Ureter (tissue), 1 donor: Measurements from ENCODE around the gene TMEM151B. TPM values are rescaled to one million over a fixed set of nuclear protein-coding genes. Genes with fewer than 3 reads are reported as not detected.

Experiments
- DNase-seq: peaks from one replicate; pipeline ENCODE4 v3.0.0-alpha.2; 2020; ENCODE audit warnings: low spot score
- total RNA-seq: library from RNA; stranded (reverse); gene quantifications from one replicate; pipeline ENCODE4 v1.2.4, GENCODE V29; 2023
- donor health status: DM: yes; HTN: yes; CAD: no.

TMEM151B gene
- total RNA-seq, 1 donor from 2014 or later, result not detected

GRCh38 chr6:44278774-44279697, 8.8 kb downstream of the TMEM151B start:
- no peak for DNase-seq

DNA sequence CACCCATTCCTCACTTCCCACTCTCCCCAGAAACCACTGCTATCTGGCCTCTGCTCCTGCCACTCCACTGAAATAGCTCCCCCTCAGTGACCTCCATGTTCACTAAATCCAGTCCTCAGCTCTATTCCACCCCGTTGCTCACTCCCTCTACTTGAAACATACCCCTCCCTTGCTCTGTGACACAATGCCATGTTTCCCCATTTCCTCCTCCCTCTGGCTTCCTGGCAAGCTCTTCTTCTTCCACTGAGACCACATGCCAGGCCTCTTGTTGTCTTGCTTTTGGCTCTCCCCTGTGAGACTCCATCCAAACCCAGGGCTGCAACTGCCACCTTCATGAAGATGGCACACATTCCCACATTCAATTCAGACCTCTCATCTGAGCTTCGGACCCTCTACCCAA, 13.9 kb downstream of the TMEM151B start:
- no peak for DNase-seq

DNA sequence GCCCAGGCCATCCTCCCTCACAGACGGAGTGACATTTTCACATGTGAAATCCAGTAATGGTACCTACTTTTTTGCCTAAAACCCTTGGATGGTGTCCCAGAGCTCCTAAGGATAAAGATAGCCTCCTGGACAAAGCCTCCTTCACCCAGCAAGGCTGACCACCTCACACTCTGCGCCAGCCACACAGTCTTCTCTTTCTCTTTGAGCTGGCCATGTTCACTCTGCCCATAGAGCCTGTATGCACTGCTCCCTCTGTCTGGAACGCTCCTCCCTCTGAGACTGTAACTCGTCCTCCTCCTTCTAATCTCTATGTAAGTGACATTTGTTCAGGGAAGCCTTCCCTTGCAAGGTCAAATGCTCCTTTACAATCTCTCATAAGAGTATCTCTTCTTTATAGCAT, 14.6 kb downstream of the TMEM151B start:
- no peak for DNase-seq

DNA sequence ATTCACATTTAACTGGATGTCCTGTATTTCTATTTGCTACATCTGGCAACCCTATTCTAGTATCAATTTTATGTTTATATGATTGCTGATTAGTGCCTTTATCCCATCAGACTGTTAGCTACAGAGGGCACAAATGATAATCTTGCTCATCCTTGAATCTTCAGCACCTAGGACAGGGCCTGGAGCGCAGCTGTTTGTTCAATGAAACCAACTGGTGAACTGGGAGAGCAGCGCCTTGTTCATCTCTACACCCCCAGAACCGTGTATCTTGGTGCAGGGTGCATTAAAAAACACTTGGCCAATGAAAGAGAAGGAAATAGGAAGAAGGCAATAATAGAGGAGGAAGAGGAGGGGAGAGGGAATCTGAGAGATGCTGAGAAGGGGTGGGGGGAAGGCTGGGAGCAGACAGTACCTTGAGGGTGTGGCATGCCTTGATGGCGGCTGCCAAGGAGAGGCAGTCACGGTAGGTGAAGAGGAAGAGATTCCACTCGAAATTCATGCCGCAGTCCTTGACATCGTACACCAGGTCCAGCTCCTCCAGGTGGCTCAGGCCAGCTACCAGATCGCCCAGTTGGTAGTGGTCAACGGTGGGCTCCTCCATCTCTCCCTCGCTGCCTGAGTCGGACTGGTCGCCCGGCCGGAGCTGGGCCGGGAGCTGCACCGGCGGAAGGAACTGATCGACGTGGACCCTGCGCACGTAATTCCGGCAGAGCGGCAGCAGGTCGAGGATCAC, 15.5 kb downstream of the TMEM151B start:
- DNase-seq, result no peak

DNA sequence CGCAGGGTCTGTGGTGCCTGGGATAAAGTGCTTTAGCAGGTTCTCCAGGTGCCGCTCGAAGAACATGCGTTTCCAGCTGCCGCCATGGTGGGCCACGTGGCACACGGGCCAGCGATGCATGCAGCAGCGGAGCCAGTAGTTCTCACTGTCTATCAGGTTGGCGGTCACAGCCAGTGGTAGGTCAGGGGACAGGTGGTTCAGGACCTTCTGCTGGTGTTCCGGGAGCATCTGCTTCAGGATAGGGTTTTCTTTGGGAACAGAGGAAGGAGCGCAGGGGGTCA, 16.0 kb downstream of the TMEM151B start:
- DNase-seq, result no peak

- no peak for DNase-seq
Measured at GRCh38 chr6:44286747-44287146, 16.5 kb downstream of the TMEM151B start.

DNA sequence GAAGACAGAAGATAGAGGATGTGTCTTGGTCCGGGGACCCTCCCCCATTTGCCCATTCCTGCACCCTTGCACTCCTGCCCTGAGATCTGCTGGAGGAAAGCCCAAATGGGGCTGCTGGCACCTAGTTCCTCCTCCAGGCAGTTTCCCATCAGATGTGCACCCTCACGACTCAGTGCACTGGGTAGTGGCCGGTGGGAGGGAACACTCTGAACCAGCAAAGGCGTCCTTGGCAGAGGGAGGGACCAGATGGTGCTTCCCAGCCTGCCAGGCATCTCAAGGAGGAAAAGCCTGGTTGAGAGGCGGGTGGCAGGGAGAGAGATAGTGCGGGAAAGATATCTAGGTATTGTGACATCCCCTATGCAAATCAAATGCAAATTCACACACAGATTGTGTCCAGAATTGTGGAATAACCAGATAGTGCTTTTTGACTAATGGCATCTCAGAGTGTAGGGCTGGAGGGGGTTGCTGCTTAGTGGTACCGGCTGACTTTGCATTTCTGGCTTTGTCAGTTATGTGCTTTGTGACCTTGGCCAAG, 19.5 kb downstream of the TMEM151B start:
- DNase-seq, result no peak

- DNase-seq, result no peak
Measured at GRCh38 chr6:44291841-44292240, 21.6 kb downstream of the TMEM151B start.

GRCh38 chr6:44292661-44293365, 22.6 kb downstream of the TMEM151B start:
- DNase-seq, result no peak

DNA sequence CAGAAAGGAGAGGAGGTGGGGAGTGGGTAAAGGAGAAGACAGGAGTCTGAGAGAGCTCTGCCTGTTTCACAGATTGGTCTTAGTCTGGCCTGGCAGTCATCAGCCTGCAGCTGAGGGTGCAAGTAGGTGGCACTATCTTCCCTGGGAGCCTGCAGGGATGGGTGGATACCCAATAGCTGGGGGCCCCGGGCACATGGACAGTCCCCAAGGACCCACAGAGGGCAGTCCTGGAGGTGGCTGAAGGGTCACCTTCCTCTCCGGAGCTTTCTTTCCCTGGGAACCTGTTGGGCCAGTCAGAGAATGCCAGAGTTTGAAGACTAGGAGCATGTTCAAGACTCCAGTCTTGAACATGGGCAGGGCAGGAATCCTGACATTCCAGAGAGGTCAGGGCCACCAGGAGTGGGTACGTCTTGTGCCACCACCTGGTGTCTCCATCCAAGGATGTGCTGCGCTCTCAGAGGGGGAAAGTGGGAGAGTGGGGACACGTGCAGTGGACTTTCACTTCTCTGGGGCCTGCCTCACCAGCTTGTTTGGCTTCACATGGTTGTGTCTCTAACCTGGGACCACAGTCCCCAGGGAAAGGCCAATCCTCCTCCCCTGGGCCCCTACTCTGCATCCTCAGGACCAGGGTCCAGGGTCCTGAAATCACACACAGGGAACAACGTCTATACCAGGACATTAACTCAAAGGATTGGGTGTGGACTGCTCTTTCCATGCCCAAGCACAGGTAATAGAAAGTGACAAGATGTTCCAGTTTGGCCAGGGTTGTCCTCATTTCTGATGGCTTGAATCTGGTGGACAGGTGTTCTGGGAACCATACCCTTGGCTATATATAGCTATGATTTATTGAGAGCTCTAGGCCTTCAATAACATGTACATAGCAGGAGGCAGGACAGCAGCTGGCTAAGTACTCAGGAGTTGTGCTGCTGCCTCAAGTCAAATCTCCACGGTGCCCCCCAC, 24.9 kb downstream of the TMEM151B start:
- no peak for DNase-seq

DNA sequence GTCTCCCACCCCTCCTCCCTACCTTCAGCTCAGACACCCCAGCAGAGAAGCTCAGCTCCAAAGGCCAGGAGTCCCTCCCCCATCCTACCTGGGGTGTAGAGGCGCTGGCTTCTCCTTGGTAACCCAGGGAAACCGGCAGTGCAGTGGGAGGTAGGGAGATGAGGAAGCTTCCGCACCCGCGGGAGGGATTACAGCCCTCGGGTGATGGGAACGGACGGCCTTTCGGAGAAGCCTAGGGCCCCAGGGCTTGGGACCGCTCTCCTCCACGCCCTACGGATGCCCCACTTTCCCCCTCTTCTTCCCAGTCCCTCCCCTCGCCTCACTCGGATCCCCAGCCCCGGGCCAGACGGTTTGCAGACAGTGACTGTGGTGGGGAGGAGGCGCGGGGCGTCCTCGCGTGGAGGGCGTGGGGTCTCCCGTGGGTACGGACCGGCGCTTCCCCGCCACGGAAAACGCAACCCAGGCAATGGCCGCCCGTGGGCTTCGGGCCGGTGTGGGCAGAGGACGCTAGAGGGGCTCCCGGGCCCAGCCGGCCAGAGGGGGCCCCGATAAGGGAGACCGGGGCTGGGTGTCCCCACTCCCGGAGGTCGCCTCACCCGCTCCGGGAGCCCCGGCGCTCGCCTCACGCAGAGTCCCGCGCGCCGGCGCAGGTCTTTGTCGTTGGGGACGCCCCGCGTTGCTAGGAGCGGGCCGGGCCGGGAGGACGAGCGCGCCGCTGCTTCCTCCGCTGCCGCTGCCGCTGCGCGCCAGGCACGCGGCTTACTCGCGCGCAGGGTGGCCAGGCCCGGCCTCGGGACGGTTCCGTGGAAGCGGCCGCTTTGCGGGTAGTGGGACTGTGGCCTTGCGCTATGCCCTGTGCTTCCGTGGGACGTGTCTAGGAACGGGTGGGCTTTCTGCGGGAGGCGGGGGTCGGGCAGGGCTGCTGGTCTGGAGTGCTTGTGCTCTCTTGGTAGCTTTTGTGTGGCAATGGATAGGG, 27.1 kb downstream of the TMEM151B start:
- no peak for DNase-seq

DNA sequence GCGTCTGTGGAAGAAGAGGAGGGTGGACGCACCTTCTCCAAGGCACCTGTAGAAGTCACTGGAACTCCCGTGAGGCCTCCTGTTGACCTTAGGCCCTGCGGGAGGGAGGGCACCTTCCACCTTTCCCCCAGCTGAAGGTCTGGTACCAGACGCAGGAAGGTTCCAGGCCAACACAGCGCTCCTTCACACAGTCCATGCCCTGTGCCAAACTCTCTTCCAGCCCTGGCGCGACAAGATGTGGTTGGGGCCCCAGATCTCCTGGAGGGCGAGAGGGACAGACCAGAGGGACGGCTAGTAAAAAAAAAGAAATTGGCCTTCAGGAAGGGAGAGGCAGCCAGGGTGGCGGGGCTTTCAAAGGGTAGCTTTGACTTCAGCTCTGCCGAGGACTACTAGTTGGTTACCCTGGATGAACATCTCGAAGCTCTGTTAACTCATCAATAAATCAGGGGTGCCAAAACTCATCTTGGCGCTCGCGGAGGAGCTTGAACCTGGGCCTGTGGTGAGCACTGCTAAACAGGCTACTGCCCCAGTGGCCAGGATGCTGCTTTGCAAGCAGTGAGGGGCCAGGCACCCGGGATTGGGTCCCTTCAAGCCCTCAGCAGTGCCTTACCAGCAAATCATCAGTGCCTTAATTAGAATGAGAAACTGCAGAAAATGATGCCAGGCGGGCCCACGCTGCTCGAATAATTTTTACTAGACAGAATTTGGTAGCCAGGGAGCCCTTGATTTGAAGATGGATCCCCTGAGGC, 28.0 kb downstream of the TMEM151B start:
- DNase-seq, result no peak

GRCh38 chr6:44298864-44299263, 28.6 kb downstream of the TMEM151B start:
- no peak for DNase-seq

GRCh38 chr6:44300292-44300823, 30.1 kb downstream of the TMEM151B start:
- DNase-seq, result no peak

GRCh38 chr6:44301106-44301505, 30.9 kb downstream of the TMEM151B start:
- DNase-seq, result no peak

DNA sequence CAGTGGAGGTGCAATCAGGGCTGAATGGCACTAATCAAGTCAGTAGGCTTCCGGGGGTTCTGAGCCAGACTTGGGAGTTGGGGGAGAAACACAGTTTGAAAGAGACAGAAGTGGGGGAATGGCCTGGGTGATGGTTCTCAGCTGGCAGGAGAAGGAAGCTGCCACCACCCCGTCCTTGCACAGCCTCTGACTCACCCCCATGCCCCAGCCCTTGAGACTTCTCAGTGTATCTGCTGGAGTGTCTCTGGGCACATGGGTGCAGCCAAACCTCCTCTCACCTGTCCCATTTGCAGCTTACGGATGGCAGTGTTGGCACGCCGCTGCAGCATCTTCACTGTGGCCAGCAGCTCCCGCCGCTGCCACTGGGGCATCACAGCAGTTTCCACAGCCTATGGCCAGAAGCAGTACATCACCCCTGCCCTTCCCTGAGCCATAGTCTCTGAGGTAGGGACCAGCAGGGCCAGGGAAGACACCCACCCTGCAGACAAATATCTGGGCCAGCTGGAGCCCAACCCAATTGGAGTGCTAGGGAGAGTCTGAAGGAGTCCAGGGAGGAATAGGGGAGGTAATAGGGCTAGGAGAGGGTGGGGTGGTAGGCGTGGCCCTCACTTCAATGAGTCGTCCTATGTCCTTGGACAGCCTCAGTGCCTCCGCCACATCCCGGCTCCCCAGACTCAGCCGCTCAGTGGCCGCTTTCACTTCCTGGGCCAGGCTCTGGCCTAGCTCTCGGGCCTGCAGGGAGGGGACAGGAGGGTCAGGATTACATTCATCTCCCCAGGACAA, 31.7 kb downstream of the TMEM151B start:
- no peak for DNase-seq

DNA sequence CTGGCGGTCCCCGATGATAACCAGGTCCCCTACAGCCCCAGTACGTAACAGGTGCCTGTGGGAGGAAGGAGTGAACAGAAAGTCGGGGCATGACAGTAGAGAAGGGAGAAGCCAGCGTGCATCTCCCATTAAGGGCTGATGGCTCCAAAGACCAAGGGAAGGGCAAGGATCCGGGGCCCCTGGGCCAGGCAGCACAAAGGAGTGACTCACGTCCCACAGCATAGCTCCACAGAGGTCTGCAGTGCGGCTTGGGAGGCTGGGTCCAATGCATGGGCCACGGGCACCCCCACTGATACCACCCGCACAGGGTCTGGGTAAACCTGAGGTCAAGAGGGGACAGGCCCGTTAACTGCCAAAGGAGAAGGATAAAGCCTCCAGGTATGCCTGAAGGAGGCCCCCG, 32.6 kb downstream of the TMEM151B start:
- DNase-seq, result no peak

GRCh38 chr6:44303842-44304241, 33.6 kb downstream of the TMEM151B start:
- no peak for DNase-seq
